Prostate gland (tissue), 2 donors: ENCODE measurements around the gene C3orf20.

Experiments used
- CTCF ChIP-seq, 4 experiments: fragments of 200-600 bp in 2 of 4; fragments of 450-650 bp in 2 of 4; sonication (generic) in 2 of 4; IDR thresholded peaks; 1 replicate in 3 of 4; 2 replicates in 1 of 4; pipeline ENCODE4 v1.5.1; 2016 to 2019; ENCODE audit warnings: antibody characterized with exemption in 4 of 4, mild to moderate bottlenecking in 2 of 4, moderate library complexity in 2 of 4
- POLR2A ChIP-seq: fragments of 450-650 bp; IDR thresholded peaks from one replicate; pipeline ENCODE4 v1.6.1; 2016; ENCODE audit warnings: antibody characterized with exemption, mild to moderate bottlenecking

DNA sequence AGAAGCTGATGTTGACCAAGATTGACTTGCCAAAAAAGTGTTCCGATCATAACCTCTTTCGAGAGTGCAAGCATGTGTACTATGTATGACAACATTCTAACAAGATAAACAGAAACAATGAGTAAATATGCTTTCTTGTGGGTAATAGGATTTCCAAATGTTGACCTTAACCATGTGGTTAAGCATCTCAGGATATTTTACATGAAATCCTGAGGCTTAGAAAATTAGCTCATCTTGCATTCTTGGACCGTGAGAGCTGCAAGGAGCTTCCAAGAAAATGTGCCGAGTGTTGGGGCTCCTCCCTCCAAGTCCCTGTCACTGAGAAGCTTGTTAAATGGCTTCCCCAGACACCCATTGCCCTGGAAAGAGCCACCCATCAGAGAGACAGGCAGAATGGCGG is 50.1 kb downstream of the C3orf20 start:
- TF ChIP-seq POLR2A (no peak), CTCF (IDR thresholded peaks at IDR 0.05) (no peak)
